HG03457 (cell line): ENCODE results near the gene TOE1.
"Not testable (repeated sequence)": the region's sequence is repeated elsewhere in the genome, so short reads cannot be mapped to it uniquely, and the experiment has no call there.

Experiments
- ATAC-seq: cut with Tn5 transposase; IDR thresholded peaks from one replicate; pipeline ENCODE4 v1.9.1; 2021; ENCODE audit warnings: moderate number of reproducible peaks; ENCODE audit not compliant: unreplicated experiment

Gene TOE1

DNA sequence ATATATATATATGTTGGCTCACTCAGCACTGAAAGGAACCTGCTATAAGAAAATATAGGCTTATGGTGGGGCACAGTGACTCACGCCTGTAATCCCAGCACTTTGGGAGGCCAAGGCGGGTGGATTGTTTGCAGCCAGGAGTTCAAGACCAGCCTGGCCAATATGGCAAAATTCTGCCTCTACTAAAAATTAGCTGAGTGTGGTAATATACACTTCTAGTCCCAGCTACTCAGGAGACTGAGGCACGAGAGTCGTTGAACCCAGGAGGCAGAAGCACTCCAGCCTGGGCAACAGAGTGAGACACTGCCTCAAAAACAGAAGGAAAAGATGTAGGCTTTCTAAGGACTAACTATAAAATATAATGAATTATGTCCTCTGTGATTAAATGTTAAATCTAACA, 14.9 kb downstream of the TOE1 start:
- no peak for ATAC-seq

DNA sequence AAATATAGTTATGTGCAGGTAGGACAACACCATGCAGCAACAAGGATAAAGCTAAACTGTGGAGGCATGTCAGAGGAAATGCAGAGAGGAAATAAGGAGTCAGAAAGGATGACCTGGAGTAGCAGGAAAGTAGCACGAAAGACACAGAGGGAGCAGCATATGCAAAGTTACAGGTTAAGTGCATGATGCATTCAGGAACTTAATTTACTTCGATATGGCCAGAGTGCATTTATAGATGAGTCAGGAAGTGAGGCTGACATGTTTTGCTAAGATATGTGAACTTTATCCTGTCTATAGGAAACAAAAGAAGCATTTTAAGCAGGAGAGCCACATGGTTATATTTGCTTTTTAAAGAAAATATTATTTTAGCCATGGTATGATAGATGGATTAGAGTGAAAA, 15.7 kb downstream of the TOE1 start:
- ATAC-seq = no peak

DNA sequence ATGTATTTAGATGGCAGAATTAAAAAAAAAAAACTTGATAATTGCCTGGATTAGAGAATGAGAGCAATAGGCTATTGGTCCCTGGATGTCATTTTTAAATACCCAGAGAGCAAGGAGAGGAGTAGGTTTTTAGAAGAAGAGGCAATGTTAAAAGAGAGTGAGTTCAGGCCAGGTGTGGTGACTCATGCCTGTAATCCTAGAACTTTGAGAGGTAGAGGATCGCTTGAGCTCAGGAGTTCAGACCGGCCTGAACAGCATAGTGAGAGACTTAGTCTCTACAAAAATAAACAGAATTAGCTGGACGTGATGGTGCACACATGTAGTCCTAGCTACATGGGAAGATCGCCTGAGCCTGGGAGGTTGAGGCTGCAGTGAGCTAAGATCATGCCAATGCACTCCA, 16.2 kb downstream of the TOE1 start:
- ATAC-seq = no peak

DNA sequence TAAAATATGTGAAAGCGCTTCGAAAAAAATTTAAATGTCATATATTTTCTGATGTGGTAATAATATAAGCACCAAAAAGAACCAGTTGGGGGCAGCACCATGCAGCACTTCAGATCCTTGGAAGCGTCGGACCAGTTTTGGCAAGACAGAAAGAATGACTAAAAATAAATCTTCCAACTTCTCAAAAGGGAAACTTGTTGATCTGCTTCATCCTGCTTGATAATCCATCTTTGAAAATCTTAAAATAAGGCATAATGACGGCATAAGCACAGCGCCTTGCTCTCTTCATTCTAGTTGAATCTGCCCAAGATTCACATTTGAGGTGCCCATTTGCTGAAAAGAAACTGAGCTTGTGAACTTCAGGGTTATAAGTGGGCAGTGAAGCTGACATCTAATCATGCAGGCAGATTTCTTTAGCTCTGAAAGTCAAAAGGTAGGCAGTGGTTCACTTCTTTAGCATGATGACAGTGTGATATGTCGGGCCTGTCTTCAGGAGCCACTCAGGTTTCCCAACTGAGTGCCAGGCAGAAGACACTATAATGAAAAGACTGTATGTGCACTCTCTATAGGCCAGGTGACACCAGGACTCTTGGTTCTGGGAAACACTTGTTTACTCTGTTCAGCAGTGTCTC, 20.0 kb downstream of the TOE1 start:
- no peak for ATAC-seq

DNA sequence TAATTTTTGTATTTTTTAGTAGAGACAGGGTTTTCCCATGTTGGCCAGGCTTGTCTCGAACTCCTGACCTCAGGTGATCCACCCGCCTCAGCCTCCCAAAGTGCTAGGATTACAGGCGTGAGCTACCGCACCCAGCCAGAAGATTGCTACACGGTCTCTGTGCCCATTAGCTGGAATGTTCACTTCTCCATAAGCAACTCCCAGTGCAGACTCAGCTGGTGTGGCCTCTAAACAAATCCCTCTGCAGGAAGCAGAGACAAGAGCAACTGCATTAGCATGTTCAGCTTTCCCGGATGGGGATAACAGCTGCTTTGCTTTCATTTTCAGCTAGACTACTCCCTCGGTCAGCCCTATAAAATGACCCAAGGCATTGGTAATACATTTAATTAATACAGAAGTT, 21.0 kb downstream of the TOE1 start:
- not testable (repeated sequence) for ATAC-seq

DNA sequence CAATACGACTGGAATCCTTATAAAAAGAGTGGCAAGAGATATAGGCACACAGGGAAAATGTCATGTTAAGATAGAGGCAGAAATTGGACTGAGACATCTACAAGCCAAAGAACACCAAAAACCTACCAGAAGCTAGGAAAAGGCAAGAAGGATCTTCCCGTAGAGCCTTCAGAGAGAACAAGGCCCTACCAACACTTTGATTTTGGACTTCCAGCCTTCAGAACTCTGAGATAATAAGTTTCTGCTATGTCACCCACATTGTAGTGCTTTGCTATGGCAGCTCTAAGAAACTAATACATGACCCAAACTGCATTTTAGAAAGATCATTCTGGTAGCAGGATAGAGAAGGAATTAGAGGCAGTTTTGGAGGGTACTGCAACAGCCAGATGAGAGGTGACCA, 24.3 kb downstream of the TOE1 start:
- ATAC-seq = no peak

DNA sequence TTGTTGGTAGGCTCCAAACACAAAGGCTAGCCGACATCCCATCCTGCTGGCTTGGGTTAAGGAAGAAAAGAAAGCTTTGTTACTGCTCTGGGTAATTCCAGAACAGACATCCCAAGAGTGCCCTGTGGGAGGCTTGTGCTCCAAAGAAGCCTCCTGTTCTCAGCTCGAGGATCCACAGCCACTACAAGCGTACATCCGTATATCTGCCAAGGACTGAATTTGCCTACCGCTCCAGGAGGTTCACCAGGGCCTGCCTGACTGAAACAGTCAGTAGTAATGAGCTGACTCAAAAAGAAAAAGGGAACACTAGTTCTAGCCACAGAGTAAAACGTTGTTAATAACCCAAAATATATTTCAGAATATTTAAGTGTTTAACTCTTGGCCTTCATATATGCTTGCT, 25.1 kb downstream of the TOE1 start:
- ATAC-seq = no peak

DNA sequence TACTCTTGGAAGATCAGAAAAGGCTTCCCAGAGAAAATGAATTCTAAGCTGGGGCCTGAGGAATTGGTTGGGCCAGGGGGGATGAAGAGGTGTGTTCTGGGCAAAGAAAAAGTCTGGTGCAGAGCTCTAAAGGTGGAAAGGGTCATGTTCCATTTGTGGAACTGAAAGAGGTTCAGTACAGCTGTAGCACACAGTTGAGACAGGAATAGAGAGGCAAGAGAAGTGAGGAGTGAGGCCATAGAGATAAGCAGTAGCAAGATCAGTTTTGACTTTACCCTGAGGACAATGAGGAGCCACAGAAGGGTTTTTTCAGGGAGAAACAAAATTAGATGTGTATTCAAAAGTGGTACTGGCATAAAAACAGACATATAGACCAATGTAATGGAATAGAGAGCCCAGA, 30.6 kb downstream of the TOE1 start:
- no peak for ATAC-seq

DNA sequence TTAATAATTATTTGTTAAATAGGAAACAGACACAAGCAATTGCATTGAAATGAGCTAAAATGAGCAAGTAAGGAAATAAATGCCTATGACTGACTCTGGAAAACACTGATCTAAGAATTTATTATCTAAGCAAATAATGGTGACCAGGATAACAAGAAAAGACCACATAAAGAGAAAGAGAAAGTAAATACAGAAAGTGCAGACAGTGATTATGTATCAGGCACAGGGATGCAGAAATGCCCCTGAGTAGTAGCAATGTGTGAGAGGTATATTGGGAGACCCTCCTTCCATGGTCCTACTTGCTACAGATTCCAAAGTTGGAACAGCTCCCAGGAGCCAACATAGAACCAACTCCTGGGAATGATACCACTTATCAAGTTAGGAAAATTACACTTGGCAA, 33.6 kb downstream of the TOE1 start:
- no peak for ATAC-seq

DNA sequence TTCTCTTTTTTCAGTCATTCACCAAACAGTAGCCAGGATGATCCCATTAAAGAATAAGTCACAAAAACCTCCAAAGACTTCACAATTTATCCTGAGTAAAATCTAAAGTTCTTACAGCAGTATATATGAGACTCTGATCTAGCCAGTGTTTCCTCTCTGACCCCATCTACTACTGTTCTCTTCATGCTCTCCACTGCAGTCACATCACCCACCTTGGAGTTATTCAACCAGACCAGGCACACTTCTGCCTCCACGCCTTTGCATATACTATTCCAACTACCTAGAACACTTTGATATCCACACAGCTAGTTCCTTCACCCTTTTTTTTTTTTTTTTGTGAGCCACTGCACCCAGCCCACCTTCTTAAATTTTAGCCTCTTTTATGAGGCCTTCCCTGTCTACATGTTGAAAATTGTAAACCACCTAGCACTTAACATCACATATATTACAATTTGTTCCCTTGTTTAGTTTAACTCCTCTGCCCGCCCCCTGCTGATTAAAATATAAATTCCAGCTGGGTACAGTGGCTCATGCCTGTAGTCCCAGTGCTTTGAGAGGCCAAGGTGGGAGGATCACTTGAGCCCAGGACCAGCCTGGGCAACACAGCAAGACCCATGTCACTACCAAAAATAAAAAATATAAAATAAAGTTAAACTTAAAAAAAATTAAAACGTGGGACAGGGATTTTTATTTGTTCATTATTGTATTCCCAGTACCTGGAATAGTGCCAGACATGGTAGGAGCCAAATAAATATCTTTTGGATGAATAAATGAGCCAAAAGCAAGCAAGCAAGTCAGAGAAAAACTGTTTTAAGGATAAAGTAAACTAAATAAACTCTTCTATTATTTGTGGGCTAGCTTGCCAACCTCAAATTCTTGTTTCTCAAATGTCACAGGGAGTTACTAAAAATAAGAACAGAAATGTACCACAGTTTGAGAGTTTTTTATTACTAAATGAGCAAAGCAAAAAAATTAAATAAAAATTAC, 35.4 kb downstream of the TOE1 start:
- no peak for ATAC-seq

DNA sequence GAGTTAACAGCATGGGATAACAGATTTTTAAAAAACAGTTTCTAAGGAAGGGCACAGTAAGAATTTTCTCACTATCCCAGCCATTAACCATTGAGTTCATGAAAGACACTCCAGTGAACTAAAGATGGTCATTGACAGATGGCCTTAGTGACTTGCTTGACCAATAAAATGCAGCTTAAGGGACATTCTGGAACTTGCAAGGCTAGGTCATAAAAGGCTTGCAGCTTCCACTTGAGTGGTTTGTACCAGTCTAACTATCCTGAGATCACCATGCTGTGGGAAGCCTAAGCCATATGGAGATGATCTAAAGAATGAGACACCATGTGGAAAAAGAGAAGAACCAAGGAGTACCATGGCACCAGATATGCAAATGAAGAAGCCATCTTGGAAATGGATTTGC, 38.2 kb downstream of the TOE1 start:
- no peak for ATAC-seq

DNA sequence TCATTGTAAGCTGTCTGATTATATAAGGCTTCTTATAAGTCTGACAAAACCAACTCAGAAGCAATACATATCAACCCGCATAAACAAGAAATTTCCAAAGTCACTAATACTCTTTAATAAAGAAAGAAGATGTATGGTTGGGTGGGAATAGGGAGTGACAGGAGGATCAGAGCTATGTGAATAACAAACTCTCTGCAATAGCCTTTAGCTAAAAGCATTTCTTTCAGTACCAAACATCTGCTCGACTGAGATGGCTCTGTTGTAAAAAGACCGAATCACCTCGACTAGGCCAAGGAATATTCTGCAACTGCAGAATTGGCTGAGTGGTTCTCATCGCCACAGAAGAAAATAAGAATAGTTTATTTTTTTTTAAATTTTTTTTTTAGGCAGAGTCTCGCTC, 39.6 kb downstream of the TOE1 start:
- ATAC-seq = no peak

DNA sequence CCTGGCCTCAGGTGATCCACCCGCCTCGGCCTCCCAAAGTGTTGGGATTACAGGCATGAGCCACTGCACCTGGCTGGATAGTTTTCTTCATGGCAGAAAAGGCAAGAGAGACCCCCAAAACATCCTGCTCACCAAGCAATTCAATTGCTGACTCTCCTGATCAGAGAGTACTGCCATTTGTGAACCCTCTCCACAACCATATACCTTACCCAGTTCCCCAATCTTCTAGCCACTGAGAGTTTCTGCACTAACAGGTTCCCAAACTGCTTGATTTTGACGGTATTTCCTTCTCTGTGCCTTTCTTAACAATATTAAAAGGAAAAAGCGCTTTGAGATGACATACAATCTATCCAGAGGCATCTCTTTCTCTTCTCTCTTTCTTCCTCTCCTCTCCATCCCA, 40.2 kb downstream of the TOE1 start:
- ATAC-seq = no peak

DNA sequence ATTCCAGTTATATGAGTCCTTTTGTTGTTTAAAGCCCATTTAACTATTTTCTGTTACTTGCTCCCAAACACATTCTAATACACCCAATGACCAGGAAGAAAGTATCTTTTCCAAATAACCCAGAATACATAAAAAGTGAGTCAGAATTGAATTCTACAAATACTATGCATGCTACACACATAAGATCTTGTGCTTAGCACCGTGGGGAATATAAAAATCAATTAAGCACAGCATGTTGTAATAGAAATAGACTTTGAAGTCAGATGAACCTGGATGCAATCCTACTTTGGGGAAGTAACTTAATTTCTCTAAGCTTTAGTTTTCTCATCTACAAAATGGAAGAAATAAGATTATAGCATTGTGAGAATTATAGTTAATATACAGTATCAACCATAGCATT, 40.8 kb downstream of the TOE1 start:
- no peak for ATAC-seq

DNA sequence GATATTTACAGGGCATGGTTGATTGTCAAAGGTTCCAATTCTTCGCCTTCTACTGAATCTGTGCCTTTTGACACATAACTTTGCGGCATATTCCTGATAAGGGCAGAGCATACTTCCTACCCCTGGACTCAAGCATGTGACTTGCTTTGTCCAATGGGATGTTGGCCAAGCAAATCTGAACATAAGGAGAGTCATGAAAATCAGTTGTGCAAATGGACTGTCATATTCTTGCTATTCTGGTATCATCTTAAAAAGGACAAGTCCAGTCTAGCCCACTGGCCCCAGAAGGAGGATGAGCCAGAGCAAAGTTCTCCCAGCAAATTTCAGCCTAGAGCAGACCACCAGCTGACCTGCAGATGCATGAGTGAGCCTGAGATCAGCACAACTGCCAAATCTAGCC, 41.3 kb downstream of the TOE1 start:
- ATAC-seq = no peak

DNA sequence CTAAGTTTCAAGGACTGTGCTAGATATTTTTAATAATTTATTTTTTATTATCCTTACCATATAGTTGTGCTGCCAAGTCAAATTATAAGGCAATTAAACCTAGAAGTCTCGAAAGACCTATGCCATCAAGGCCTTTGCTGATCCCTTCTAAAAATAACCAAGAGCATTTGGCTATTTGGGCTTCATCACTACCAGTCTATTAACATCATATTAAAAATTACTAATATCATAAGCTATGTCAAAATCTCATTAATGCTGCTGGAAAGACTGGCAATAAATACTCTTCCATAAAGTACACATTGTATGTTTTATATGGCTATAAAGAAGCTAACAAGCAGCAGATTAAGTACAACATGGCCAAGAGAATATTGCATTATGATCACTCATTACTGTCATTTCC, 43.2 kb downstream of the TOE1 start:
- no peak for ATAC-seq

DNA sequence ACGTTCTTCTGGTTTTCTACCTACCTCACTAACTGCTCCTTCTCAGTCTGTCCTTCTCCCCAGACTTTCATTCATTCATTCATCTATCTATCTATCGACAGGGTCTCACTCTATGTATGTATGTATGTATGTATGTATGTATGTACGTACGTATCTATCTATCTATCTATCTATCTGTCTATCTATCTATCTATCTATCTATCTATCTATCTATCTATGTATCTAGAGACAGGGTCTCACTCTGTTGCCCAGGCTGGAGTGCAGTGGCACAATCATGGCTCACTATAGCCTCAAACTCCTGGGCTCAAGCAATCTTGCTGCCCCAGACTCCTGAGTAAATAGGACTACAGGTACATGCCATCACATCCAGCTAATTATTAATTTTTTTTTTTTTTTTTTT, 44.2 kb downstream of the TOE1 start:
- ATAC-seq = not testable (repeated sequence)

DNA sequence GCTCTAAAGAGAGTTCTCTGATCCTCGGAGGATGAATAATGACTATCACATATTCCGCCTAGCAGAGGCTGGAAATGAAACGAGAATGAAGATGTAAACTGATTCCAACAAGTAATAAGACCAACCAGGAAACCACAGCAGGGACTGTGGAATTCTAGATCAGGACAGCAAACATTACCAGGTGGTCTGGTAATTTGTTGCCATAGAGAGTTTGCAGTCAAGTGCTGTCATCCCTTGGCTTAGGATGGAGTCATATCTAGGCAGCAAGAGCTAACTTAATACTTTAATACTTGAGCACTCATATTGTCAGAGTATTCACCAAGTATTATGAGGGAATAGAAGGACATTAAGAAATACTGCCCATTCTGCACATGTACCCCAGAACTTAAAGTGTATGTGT, 45.3 kb downstream of the TOE1 start:
- no peak for ATAC-seq

DNA sequence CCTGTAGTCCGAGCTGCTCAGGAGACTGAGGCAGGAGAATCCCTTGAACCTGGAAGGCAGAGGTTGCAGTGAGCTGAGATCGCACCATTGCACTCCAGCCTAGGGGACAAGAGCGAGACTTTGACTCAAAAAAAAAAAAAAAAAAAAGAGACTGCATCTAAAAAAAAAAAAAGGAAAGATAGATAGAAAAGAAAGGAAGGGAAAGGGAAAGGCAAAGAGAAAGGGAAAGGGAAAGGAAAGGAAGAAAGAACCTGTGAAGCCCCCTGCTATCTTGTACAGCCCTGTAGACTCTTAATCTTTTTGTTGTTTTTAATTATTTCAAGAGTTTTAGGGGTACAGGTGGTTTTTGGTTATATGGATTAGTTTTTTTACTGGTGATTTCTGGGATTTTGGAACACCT, 46.2 kb downstream of the TOE1 start:
- ATAC-seq = no peak
